Stimulated activated memory B cell treated with anti-CD40 and anti-IgM and Interleukin-4, amounts not matched to agents 10 μg/mL and 1 μg/mL and 100 μg/mL, for 72 hours (primary cell): ENCODE measurements around the gene NLK.
"Not testable (repeated sequence)": the region's sequence is repeated elsewhere in the genome, so short reads cannot be mapped to it uniquely, and the experiment has no call there.

Experiments
- ATAC-seq: fragments of 150-1000 bp; cut with Tn5 transposase; 2 replicates; pipeline ENCODE4 v1.10.0; 2021
- H3K27ac Mint-ChIP-seq: one replicate; pipeline ENCODE4 v1.8.0; 2022; ENCODE audit warnings: mild to moderate bottlenecking, mixed read lengths
- H3K27me3 Mint-ChIP-seq: one replicate; pipeline ENCODE4 v1.8.0; 2022; ENCODE audit warnings: mixed read lengths
- H3K36me3 Mint-ChIP-seq: one replicate; pipeline ENCODE4 v1.8.0; 2022; ENCODE audit warnings: mixed read lengths
- H3K4me1 Mint-ChIP-seq: one replicate; pipeline ENCODE4 v1.8.0; 2022; ENCODE audit warnings: mixed read lengths
- H3K4me3 Mint-ChIP-seq: one replicate; pipeline ENCODE4 v1.8.0; 2022; ENCODE audit warnings: mild to moderate bottlenecking, moderate library complexity, mixed read lengths
- H3K9me3 Mint-ChIP-seq: one replicate; pipeline ENCODE4 v1.8.0; 2022; ENCODE audit warnings: mixed read lengths

The NLK gene

DNA sequence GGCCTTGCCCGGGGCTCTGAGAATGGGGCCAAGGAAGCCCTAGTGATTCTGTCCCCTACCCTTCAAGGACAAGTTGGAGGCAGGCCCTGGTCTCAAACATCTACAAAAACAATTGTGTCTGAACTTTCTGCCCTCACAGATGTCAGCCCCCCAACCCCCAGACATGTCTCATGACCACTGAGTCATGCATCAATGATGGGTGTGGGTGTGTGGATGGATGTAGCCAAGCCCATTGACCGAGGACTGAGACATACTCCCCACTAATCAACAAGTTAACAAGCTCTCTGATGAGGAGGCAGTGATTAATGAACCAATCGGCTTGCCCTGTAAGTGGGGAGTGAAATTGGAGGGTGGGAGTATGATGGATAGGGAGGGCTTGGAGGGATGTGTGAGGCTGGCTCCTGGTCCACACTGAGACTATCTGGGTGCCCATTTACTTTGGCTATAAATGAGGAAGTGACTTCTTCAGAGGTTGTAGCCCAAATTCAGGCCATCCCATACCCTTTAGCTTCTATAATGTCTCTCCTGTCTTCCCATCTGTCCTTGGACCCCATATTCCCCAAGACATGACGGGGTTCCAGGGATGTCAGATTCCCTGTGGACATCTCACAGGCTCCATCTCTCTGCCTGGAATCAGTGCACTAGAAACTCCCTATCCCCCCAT, 179.4 kb downstream of the NLK start:
- H3K9me3 Mint-ChIP-seq = no peaks in the 10 kb centered on the region

DNA sequence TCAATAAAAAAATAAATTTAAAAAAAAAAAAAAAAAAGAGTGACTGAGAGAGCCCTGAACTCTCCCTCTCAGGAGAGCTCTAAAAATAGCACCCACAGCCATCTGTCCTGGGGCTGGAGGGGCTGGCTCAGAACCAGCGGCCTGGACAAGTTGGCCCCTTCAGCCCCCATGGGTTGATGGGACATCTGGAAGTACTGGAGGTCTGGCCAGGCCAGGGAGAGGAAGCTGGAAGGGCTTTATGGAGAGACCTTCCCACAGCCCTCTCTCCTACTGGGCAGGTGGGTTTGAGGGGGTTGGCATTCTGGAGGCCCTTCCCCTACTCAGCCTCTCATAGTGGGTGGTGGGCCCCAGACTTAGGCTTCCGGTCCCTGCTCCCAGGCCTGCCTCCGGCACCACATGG, 182.8 kb downstream of the NLK start:
- peaks cover 10% of the 10 kb centered on the region for H3K4me1 Mint-ChIP-seq
- no peaks in the 10 kb centered on the region for H3K9me3 Mint-ChIP-seq
- H3K27me3 Mint-ChIP-seq = peaks cover 49% of the 10 kb centered on the region
- H3K27ac Mint-ChIP-seq = no peak overlapping the region
- no peak for ATAC-seq
- H3K4me3 Mint-ChIP-seq = no peak overlapping the region
- H3K36me3 Mint-ChIP-seq = no peaks in the 10 kb centered on the region

More for the DNA sequence above, 179.4 kb downstream of the NLK start:
- peaks cover 7% of the 10 kb centered on the region for H3K4me1 Mint-ChIP-seq
- ATAC-seq = peak; percentile 20
- H3K4me3 Mint-ChIP-seq = no peak overlapping the region
- no peaks in the 10 kb centered on the region for H3K36me3 Mint-ChIP-seq
- H3K27me3 Mint-ChIP-seq = peaks cover 16% of the 10 kb centered on the region
- no peak overlapping the region for H3K27ac Mint-ChIP-seq

DNA sequence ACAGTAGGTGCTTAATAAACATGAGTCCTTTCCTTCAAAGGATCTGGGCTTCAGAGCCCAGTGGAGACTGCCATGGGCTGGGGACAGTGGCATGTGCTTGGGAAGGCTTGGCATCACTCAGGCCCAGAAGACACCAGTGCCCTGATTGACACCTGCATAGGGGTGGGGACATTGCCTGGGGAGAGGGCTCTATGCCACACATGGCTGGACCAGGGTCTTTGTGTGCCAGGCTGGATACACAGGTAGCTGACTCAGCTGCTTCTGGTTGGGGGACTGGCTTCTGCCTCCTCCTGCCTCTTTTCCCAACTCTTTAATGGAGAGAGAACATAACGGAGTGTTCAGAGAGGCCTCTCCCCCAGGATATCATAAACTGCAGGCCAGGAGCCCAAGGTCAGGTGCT, 183.4 kb downstream of the NLK start:
- no peaks in the 10 kb centered on the region for H3K9me3 Mint-ChIP-seq
- no peaks in the 10 kb centered on the region for H3K36me3 Mint-ChIP-seq
- H3K4me3 Mint-ChIP-seq = no peak overlapping the region
- no peak for ATAC-seq
- H3K4me1 Mint-ChIP-seq = peaks cover 12% of the 10 kb centered on the region
- peaks cover 55% of the 10 kb centered on the region for H3K27me3 Mint-ChIP-seq
- no peak overlapping the region for H3K27ac Mint-ChIP-seq

DNA sequence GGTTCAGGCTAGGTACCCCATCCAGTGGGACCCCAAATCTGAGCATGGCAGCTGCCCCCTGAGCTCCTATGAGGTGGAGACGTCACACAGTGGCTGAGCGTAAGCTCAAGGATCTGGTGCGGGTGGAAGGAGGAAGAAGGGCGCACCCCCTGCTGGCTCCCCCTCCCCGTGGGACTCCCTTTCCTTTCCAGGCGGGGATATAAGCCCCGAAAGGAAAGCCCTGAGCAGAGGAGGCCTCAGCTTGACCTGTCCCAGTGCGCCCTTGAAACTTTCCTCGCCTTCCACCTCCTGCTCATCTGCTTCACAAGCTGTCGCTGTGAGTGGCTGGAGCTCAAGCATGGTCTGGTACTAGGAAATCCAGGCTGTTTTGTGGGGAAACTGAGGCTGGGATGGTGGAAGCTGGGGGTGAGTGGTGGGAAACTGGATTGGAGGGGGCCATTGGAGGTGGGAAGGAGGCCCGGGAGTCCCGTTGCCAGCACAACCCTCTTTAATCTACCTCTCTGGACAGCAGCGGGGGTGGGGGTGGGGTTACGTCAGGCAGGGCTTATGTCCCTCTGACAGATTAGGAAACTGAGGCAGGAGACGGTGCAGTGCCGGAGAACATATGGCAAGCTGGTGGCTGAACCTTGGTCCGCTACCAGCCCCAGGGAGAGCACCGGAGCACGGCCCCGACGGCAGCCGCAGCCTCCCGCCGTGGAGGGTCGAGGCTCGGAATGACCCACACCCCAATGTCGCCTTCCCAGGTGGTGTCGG, 184.3 kb downstream of the NLK start:
- no peak overlapping the region for H3K27ac Mint-ChIP-seq
- no peaks in the 10 kb centered on the region for H3K9me3 Mint-ChIP-seq
- H3K4me1 Mint-ChIP-seq = peaks cover 12% of the 10 kb centered on the region
- peaks cover 59% of the 10 kb centered on the region for H3K27me3 Mint-ChIP-seq
- no peak for ATAC-seq
- H3K36me3 Mint-ChIP-seq = no peaks in the 10 kb centered on the region
- H3K4me3 Mint-ChIP-seq = no peak overlapping the region

DNA sequence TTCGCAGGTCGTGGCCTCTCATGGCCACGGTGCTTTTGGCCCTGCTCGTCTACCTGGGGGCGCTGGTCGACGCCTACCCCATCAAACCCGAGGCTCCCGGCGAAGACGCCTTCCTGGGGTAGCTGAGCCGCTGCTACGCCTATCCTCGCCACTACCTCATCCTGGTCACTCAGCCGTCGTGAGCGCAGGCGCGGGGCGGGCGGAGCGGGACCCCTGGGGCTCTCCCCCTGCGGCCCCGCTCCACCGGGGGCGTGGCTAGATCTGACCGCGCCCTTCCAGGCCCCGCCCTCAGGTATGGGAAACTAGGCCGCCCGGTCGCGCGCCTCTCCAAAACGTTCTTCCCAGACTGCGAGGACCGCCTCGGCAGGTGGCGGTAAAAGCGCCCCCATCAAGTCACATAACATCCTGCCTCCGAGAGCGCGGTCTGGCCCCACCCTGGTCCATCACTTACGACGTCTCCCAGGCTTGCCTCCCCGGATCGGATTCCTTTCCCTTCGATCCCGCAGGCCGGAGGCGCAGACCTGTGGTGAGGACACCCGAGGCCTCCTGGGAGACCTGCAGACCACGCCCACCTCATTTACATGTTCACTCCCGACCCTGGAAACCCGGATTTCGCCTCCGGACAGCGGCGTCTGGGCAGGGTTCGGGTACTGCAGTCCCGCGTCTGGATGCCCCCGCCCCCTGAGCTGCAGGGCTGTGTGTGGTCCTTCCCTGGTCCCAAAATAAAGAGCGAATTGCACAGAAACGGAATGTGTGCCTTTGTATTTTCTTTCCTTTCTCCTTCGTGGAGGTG, 185.0 kb downstream of the NLK start:
- peak; percentile 27 for ATAC-seq
- H3K27me3 Mint-ChIP-seq = peaks cover 63% of the 10 kb centered on the region
- H3K9me3 Mint-ChIP-seq = no peaks in the 10 kb centered on the region
- H3K4me3 Mint-ChIP-seq = peak overlapping the region; percentile 74
- no peaks in the 10 kb centered on the region for H3K36me3 Mint-ChIP-seq
- no peak overlapping the region for H3K27ac Mint-ChIP-seq
- peaks cover 12% of the 10 kb centered on the region for H3K4me1 Mint-ChIP-seq

DNA sequence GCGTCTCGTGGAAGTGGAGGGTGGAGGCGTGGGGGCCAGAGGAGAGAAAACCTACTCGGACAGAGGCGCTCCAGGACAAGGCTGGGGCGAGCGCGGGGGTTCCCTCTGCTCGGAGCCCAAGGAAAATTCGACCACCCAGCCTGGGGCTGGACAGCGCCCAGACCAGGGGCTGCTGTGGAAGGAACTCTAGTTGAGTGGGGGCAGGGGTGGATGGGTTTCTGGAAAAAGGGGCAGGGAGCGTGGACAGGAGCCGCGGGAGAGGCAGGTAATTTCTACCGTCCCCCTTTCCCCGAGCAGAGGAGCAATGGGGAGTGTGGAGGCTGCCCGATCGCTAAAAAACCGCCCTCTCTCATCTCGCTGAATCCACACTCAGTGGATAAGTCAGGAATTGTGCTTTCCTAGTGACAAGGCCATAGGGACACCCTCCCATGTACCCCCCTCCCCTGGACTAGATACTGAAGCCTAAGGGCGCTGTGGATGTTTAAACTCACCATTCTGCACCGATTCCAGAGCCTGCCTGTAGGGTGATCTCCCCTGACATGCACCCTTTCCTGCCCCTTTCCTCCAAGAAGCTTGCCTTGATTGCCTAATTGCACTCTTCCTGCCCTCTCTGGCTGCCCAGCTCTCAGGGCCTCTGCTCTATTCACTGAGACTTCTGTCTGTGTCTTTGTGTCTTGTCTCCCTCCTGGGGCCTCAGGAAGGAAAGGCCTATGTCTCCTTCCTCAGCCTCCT, 185.8 kb downstream of the NLK start:
- Mint-ChIP-seq H3K9me3 (no peaks in the 10 kb centered on the region), H3K4me1 (peaks cover 12% of the 10 kb centered on the region), H3K27me3 (peaks cover 71% of the 10 kb centered on the region), H3K4me3 (peak overlapping the region; percentile 74), H3K27ac (no peak overlapping the region), H3K36me3 (no peaks in the 10 kb centered on the region)
- ATAC-seq = peak; percentile 34

DNA sequence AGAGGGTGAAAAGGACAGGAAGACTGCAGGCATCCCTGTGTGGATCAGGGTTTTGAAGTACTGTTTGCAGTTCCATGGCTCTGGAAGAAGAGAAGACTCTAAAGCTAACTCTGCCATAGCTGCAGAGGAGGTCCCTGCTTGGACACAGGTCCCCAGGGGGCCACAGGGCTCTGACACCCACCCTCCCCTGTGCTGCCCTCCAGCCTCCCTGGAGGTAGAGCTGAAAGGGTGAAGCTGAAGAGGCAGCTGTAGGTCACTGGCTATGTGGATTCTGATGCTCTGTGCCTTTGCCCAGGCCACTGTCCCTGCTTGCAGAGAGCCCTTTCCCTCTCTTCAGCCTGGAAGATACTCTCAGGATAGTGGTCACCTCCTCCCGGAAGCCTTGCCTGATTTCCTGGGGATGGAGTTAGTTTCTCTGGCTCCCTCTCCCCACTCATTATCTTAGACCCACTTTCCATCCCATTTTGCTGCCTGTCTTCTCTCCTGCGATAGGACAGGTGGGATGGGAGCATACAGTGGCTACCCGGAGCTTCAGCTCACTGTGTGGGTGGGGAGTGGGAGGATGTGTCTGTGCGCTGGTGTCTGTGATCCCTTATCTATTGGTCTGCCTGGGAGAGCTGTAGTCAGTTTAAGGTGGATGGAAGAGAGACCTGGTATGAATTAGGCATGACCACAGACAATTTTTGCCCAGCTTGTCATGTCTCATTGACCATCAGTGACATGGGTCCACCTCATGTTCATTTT, 186.7 kb downstream of the NLK start:
- Mint-ChIP-seq H3K27me3 (peaks cover 73% of the 10 kb centered on the region), H3K4me3 (no peak overlapping the region), H3K4me1 (peaks cover 12% of the 10 kb centered on the region), H3K9me3 (no peaks in the 10 kb centered on the region), H3K36me3 (no peaks in the 10 kb centered on the region), H3K27ac (no peak overlapping the region)
- ATAC-seq = no peak

DNA sequence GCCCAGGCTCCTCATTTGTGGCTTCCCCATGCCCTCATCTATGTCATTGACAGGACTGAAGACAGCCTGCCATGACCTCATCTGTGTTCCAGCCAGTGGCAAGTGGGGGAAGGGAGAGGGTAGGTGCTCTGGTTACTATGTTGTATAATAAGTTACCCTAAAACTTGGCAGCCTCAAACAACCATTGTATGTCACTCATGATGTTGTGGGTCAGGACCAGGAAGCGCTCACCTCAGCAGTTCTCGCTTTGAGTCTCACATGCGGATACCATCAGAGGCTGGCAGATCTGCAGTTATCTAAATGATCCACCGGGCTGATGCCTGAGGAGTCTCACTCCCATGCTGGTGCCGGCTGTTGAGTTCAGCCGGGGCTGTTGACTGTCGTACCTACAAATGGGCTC, 187.5 kb downstream of the NLK start:
- H3K27ac Mint-ChIP-seq = no peak overlapping the region
- no peak overlapping the region for H3K4me3 Mint-ChIP-seq
- H3K36me3 Mint-ChIP-seq = no peaks in the 10 kb centered on the region
- H3K27me3 Mint-ChIP-seq = peaks cover 74% of the 10 kb centered on the region
- H3K4me1 Mint-ChIP-seq = peaks cover 12% of the 10 kb centered on the region
- ATAC-seq = no peak
- no peaks in the 10 kb centered on the region for H3K9me3 Mint-ChIP-seq

DNA sequence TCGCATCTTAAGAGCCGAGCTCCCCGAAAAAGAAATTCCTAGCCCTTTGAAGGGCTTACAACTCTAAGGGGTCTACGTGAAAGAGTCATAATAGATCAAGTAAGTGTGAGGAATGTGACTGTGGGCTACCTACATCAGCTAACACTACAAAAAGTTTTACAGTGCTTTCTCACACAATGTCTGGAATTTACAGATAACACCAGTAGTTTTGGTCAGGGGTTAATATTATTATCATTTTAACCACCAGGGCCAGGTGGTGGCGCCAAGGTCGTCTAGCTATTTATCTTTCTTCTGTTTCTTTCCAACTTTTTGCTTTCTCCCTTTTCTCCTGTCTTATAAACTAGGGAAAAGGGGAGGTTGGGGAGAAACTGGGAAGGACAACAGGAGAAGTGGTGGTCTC, 188.1 kb downstream of the NLK start:
- H3K27me3 Mint-ChIP-seq = peaks cover 77% of the 10 kb centered on the region
- H3K4me3 Mint-ChIP-seq = not testable (repeated sequence)

DNA sequence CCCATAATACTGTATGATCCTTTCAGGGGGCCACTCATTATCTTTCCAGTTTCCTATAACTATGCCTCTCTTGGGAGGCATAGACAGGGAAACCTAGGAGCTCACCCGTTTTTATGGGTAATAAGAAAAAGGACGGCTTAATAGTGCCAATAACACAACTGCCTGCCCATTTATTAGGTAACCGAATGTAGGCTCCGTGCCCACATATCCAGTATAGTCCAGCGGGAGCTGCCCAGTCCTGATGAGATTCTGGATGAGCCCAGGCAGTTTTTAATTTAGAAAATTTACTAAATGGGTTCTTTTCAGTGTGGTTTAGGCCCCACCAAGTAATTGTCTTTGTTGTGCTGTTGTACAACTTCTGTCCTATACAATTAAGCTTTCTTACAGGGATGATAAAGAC, 189.1 kb downstream of the NLK start:
- ATAC-seq, H3K36me3 Mint-ChIP-seq, H3K9me3 Mint-ChIP-seq, H3K4me3 Mint-ChIP-seq, H3K27ac Mint-ChIP-seq: not testable (repeated sequence)
- H3K27me3 Mint-ChIP-seq = peaks cover 69% of the 10 kb centered on the region
- H3K4me1 Mint-ChIP-seq = peaks cover 12% of the 10 kb centered on the region

More for the DNA sequence above, 188.1 kb downstream of the NLK start:
- not testable (repeated sequence) for H3K36me3 Mint-ChIP-seq, ATAC-seq, H3K27ac Mint-ChIP-seq, H3K9me3 Mint-ChIP-seq
- peaks cover 12% of the 10 kb centered on the region for H3K4me1 Mint-ChIP-seq

DNA sequence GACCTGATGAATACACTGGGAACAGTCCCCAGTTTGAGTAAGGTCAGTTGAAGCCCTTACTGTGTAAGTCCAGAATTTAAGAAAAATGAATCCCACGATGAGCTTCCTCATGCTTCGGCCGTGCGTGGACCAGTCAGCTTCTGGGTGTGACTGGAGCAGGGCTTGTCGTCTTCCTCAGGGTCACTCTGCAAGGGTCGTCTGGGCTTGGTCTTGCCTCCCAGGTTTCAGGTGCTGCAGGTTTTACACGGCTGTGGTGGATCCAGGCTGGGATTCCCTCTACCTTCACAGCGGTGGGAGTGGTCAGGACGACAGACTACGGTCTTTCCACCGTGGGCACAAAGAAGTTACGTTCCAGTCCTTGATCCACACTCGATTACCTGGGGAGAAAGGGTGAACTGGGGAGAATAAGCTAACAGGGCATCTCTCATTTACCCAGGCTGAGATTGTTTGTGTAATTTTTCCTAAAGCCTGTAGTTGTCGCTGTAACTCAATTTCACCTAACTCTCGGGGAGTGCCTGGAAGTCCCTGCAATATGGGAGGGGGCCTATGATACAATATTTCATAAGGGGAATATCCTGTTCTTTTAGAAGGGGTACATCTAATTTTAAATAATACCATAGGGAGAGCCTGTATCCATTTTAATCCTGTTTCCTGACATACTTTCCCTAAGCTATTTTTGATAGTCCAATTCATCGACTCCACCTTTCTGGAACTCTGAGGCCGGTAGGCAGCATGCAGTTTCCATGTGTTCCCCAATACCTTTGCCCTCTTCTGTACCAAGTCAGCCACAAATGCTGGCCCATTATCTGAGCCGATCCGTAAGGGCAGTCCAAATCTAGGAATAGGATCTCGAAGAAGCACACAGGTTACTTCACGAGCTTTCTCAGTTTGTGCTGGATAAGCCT, 190.7 kb downstream of the NLK start:
- H3K27me3 Mint-ChIP-seq = peaks cover 69% of the 10 kb centered on the region
- H3K4me1 Mint-ChIP-seq, ATAC-seq, H3K27ac Mint-ChIP-seq, H3K9me3 Mint-ChIP-seq, H3K36me3 Mint-ChIP-seq, H3K4me3 Mint-ChIP-seq: not testable (repeated sequence)

DNA sequence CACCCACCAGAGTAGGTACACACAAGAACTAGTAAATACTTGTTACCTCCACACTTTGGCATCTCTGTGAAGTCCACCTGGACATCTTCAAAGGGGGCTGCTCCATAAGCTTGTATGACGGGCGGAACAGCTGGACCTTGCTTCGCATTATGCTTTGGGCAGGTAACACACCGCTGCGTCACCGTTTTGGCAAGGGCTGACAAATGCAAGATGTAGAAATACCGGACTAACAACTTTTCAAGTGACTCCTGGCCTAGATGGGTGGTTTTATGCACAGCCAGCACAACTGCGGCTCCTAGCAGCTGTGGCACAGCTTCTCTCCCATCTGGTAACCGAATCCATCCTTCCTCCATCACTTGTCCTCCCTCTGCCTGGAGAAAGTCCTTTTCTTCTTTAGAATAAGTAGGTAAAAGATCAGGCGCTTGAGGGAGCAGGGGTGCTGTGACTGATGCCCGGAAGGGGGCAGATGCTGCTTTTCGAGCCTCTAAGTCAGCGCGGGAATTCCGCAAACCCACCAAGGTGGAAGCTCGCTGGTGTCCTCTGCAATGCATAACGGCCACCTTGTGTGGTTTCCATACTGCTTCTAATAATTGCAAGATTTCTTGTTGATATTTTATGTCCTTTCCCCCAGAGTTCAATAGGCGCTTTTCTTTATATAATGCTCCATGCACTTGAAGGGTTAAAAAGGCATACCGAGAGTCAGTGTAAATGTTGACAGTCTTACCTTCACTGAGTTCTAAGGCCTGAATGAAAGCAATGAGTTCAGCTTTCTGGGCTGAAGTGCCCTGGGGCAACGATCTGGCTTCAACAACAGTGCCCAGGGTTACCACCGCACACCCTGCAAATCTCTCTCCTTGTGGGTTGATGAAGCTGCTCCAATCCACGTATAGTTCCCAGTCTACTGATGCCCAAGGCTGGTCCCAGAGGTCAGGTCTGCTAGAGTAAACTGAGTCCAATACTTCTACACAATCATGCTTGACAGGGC, 191.7 kb downstream of the NLK start:
- H3K27ac Mint-ChIP-seq, H3K4me1 Mint-ChIP-seq, ATAC-seq, H3K4me3 Mint-ChIP-seq, H3K36me3 Mint-ChIP-seq, H3K9me3 Mint-ChIP-seq: not testable (repeated sequence)
- peaks cover 64% of the 10 kb centered on the region for H3K27me3 Mint-ChIP-seq
